Fibroblast of skin of abdomen (primary cell): ENCODE data around the gene SYT3.
"Not testable (repeated sequence)": the region's sequence is repeated elsewhere in the genome, so short reads cannot be mapped to it uniquely, and the experiment has no call there.

ENCODE experiments used
- DNase-seq: peaks from one replicate; pipeline ENCODE4 v3.0.0-alpha.2; 2013

Gene SYT3

GRCh38 chr19:50636317-50637085 is 3.2 kb downstream of the SYT3 start:
- DNase-seq = no peak

GRCh38 chr19:50633973-50634372 is 5.7 kb downstream of the SYT3 start:
- no peak for DNase-seq

- no peak for DNase-seq
These were observed 6.3 kb downstream of the SYT3 start for GRCh38 chr19:50633359-50633758.

- no peak for DNase-seq
These were observed 7.4 kb downstream of the SYT3 start for GRCh38 chr19:50632151-50632835.

GRCh38 chr19:50629801-50630200 is 9.9 kb downstream of the SYT3 start:
- DNase-seq = no peak

- no peak for DNase-seq
These were observed 10.5 kb downstream of the SYT3 start for GRCh38 chr19:50629194-50629593.

- no peak for DNase-seq
These were observed 11.1 kb downstream of the SYT3 start for GRCh38 chr19:50628551-50628950.

- no peak for DNase-seq
These were observed 11.5 kb downstream of the SYT3 start for GRCh38 chr19:50628146-50628545.

GRCh38 chr19:50626795-50627194 is 12.9 kb downstream of the SYT3 start:
- DNase-seq = no peak

- DNase-seq = no peak
These were observed 13.7 kb downstream of the SYT3 start for GRCh38 chr19:50626011-50626410.

- DNase-seq = no peak
These were observed 14.6 kb downstream of the SYT3 start for GRCh38 chr19:50624949-50625600.

GRCh38 chr19:50620394-50620906 is 19.2 kb downstream of the SYT3 start:
- not testable (repeated sequence) for DNase-seq

GRCh38 chr19:50619184-50619583 is 20.5 kb downstream of the SYT3 start:
- not testable (repeated sequence) for DNase-seq

GRCh38 chr19:50618379-50618778 is 21.3 kb downstream of the SYT3 start:
- DNase-seq = not testable (repeated sequence)

- DNase-seq = not testable (repeated sequence)
These were observed 26.9 kb downstream of the SYT3 start for GRCh38 chr19:50612504-50613404.

GRCh38 chr19:50607874-50608785 is 31.6 kb downstream of the SYT3 start:
- DNase-seq = peak; percentile 70

GRCh38 chr19:50607388-50607787 is 32.3 kb downstream of the SYT3 start:
- DNase-seq = no peak

GRCh38 chr19:50606059-50606836 is 33.4 kb downstream of the SYT3 start:
- not testable (repeated sequence) for DNase-seq

GRCh38 chr19:50604264-50605073 is 35.2 kb downstream of the SYT3 start:
- DNase-seq = not testable (repeated sequence)
